K562 (cell line): ENCODE data around the gene BMF. TPM values are rescaled to one million over a fixed set of nuclear protein-coding genes. Genes with fewer than 3 reads are reported as not detected.

ENCODE experiments used
- ATAC-seq: fragments of 200-7000 bp; cut with Tn5 transposase; 3 replicates; pipeline ENCODE4 v1.9.1; 2020; ENCODE audit warnings: moderate library complexity
- BruUV-seq: library from RNA; stranded (reverse); fragments of 400-500 nt; replicated peaks from 2 replicates; lab custom pipeline; 2021; lab: Mats Ljungman, UMichigan
- CTCF ChIA-PET: fragments of 300-600 bp; formaldehyde crosslinking; extraction: SDS; loops from one replicate; lab custom pipeline; 2021; ENCODE audit warnings: low intra/inter-chr PET ratio; lab: Yijun Ruan, JAX
- POLR2A ChIA-PET: fragments of 300-600, 350-650 bp; sonication (Branson Sonifier 250); formaldehyde crosslinking; extraction: SDS; loops from one replicate; lab custom pipeline; 2021; ENCODE audit warnings: antibody characterized with exemption, inconsistent platforms; lab: Yijun Ruan, JAX
- DNase-seq, 4 experiments: peaks; one replicate each; pipeline versions ENCODE4 v3.0.0 to v3.0.0-alpha.2; 2011 to 2018; ENCODE audit warnings: low spot score in 3 of 4, mixed read lengths in 3 of 4; ENCODE audit errors: extremely low read depth in 1 of 4
- FAIRE-seq: peaks from 2 replicates; lab custom pipeline; 2011; peaks lifted over from hg19 to GRCh38; lab: Jason Lieb, UNC
- H2AFZ ChIP-seq: 2 replicates; pipeline ENCODE4 v1.6.0; 2011; ENCODE audit warnings: low read depth, low read length, control low read depth, inconsistent platforms
- H3K27ac ChIP-seq: fragments of 200-600 bp; 3 replicates; pipeline ENCODE4 v1.8.0; 2011; ENCODE audit warnings: low read depth, mild to moderate bottlenecking, control low read depth, inconsistent platforms, low read length, moderate library complexity, mixed read lengths; ENCODE audit errors: extremely low read depth
- H3K27me3 ChIP-seq, 2 experiments: fragments of 300-600 bp in 1 of 2; 2 replicates in 1 of 2; 3 replicates in 1 of 2; pipeline versions ENCODE4 v1.6.0 to v1.8.0; 2011; ENCODE audit warnings: inconsistent platforms in 2 of 2, low read length in 2 of 2, mild to moderate bottlenecking in 1 of 2, mixed read lengths in 1 of 2, moderate library complexity in 1 of 2; ENCODE audit not compliant: control insufficient read depth in 2 of 2, insufficient read depth in 2 of 2
- H3K36me3 ChIP-seq: fragments of 300-600 bp; 3 replicates; pipeline ENCODE4 v1.8.0; 2011; ENCODE audit warnings: mild to moderate bottlenecking, low read length, inconsistent platforms; ENCODE audit not compliant: control insufficient read depth, insufficient read depth
- H3K4me1 ChIP-seq, 2 experiments: fragments of 200-600 bp in 1 of 2; replicated peaks in 1 of 2; 2 replicates in 1 of 2; 3 replicates in 1 of 2; pipeline versions ENCODE4 v1.5.1 to v1.8.0; 2011; ENCODE audit warnings: inconsistent platforms in 2 of 2, low read length in 2 of 2, mild to moderate bottlenecking in 1 of 2, mixed read lengths in 1 of 2, moderate library complexity in 1 of 2; ENCODE audit not compliant: control insufficient read depth in 2 of 2, insufficient read depth in 2 of 2
- H3K4me2 ChIP-seq: 2 replicates; pipeline ENCODE4 v1.6.1; 2011; ENCODE audit warnings: low read length, control low read depth, inconsistent platforms, mixed read lengths; ENCODE audit not compliant: insufficient read depth
- H3K4me3 ChIP-seq: fragments of 200-600 bp; sonication (generic), shearing (Covaris generic); 2 replicates; pipeline ENCODE4 v1.5.1; 2016; ENCODE audit warnings: control low read depth, inconsistent platforms
- H3K79me2 ChIP-seq: fragments of 200-600 bp; 3 replicates; pipeline ENCODE4 v1.8.0; 2011; ENCODE audit warnings: low read length, inconsistent platforms; ENCODE audit not compliant: control insufficient read depth, insufficient read depth
- H3K9ac ChIP-seq, 2 experiments: 2 replicates each; pipeline versions ENCODE4 v1.6.0 to v1.6.1; 2011; ENCODE audit warnings: low read depth in 2 of 2, low read length in 2 of 2, control low read depth in 1 of 2, inconsistent platforms in 1 of 2, mild to moderate bottlenecking in 1 of 2, mixed read lengths in 1 of 2; ENCODE audit not compliant: insufficient read depth in 1 of 2
- H3K9me1 ChIP-seq: one replicate; pipeline ENCODE4 v1.6.0; 2011; ENCODE audit warnings: inconsistent platforms, mild to moderate bottlenecking, low read length, moderate library complexity; ENCODE audit not compliant: control insufficient read depth, insufficient read depth
- H3K9me3 ChIP-seq: replicated peaks from 2 replicates; pipeline ENCODE4 v1.5.1; 2011; ENCODE audit warnings: low read depth, low read length, inconsistent platforms; ENCODE audit not compliant: control insufficient read depth, insufficient read depth
- H4K20me1 ChIP-seq: replicated peaks from 2 replicates; pipeline ENCODE4 v1.6.1; 2011; ENCODE audit warnings: low read length, inconsistent platforms, mixed read lengths; ENCODE audit not compliant: control insufficient read depth, insufficient read depth
- CEBPG ChIP-seq, 3 experiments: fragments of 200-800 bp in 1 of 3; sonication (Bioruptor generic) in 1 of 3; sonication (generic) in 1 of 3; formaldehyde crosslinking in 1 of 3; IDR thresholded peaks in 2 of 3; conservative IDR thresholded peaks in 1 of 3; 2 replicates each; pipeline versions ENCODE4 v1.6.1 to v1.8.0; 2016 to 2022; ENCODE audit warnings: missing compliant biosample characterization in 2 of 3, missing genetic modification characterization in 2 of 3, mild to moderate bottlenecking in 1 of 3, missing genetic modification reagents in 1 of 3
- FOXJ2 ChIP-seq: fragments of 200-800 bp; sonication (Bioruptor generic); IDR thresholded peaks from 2 replicates; pipeline ENCODE4 v1.6.1; 2016; ENCODE audit warnings: missing genetic modification characterization, missing compliant biosample characterization
- FOXK2 ChIP-seq, 2 experiments: fragments of 450-650 bp; IDR thresholded peaks in 1 of 2; conservative IDR thresholded peaks in 1 of 2; 2 replicates each; pipeline ENCODE4 v1.6.1; 2016; ENCODE audit warnings: low read depth in 2 of 2, mild to moderate bottlenecking in 1 of 2
- GABPB1 ChIP-seq: sonication (generic); formaldehyde crosslinking; IDR thresholded peaks from 2 replicates; pipeline ENCODE4 v1.8.0; 2022; ENCODE audit warnings: mild to moderate bottlenecking, missing genetic modification reagents
- KLF16 ChIP-seq: IDR thresholded peaks from 2 replicates; pipeline ENCODE4 v1.6.1; 2016; ENCODE audit warnings: antibody characterized with exemption
- LARP7 ChIP-seq: fragments of 450-650 bp; IDR thresholded peaks from 2 replicates; pipeline ENCODE4 v1.6.1; 2016
- MBD1 ChIP-seq: fragments of 250-450 bp; sonication (Bioruptor Pico); IDR thresholded peaks from 2 replicates; pipeline ENCODE4 v1.8.0; 2022; ENCODE audit warnings: inconsistent platforms
- MLLT1 ChIP-seq, 2 experiments: fragments of 450-650 bp; IDR thresholded peaks; 2 replicates each; pipeline ENCODE4 v1.6.1; 2016
- NFE2 ChIP-seq: IDR thresholded peaks from 2 replicates; pipeline ENCODE4 v1.6.1; 2014; ENCODE audit warnings: antibody characterized with exemption, low read depth
- NKRF ChIP-seq: fragments of 450-650 bp; IDR thresholded peaks from 2 replicates; pipeline ENCODE4 v1.6.1; 2016; ENCODE audit warnings: borderline replicate concordance
- SMARCC2 ChIP-seq: fragments of 450-650 bp; IDR thresholded peaks from 2 replicates; pipeline ENCODE4 v1.6.1; 2017; ENCODE audit warnings: antibody characterized with exemption, moderate library complexity, mild to moderate bottlenecking, low read depth
- STAT5B ChIP-seq: fragments of 250-450 bp; sonication (Bioruptor Pico); IDR thresholded peaks from 2 replicates; pipeline ENCODE4 v1.8.0; 2021; ENCODE audit warnings: mild to moderate bottlenecking, inconsistent platforms
- XRCC4 ChIP-seq: IDR thresholded peaks from one replicate; pipeline ENCODE4 v1.6.1; 2011; ENCODE audit not compliant: insufficient read depth, insufficient read length; ENCODE audit errors: extremely low read depth
- XRCC5 ChIP-seq: fragments of 200-400 bp; formaldehyde crosslinking; IDR thresholded peaks from 2 replicates; pipeline ENCODE4 v1.6.1; 2017; ENCODE audit warnings: low read depth, mild to moderate bottlenecking, low read length
- ZC3H8 ChIP-seq: fragments of 450-650 bp; IDR thresholded peaks from 2 replicates; pipeline ENCODE4 v1.6.1; 2017
- ZNF384 ChIP-seq: IDR thresholded peaks from 2 replicates; pipeline ENCODE4 v1.6.1; 2012; ENCODE audit warnings: low read depth, low read length, improper control_type of control experiment
- ZNF668 ChIP-seq: fragments of 250-450 bp; sonication (Bioruptor Pico); IDR thresholded peaks from 2 replicates; pipeline ENCODE4 v1.8.0; 2022; ENCODE audit warnings: mild to moderate bottlenecking, inconsistent platforms
- WGBS: fragments of 100-300 bp; shearing (Covaris generic); methylation state at CpG from one replicate; pipeline ENCODE4 v1.1.6; 2016; ENCODE audit warnings: low coverage, mixed read lengths; ENCODE audit not compliant: insufficient coverage; ENCODE audit errors: missing lambda C conversion rate; 5-methylcytosine and 5-hydroxymethylcytosine counted together
- in situ Hi-C: fragments of 300-500 bp; cut with MboI; formaldehyde crosslinking; loops from 4 replicates; pipeline ENCODE4 v1.15.0; 2018; ENCODE audit warnings: inconsistent platforms, mixed read lengths
- intact Hi-C: fragments of 100-400 bp; cut with micrococcal nuclease; formaldehyde crosslinking; loops from 2 replicates; pipeline ENCODE4 v1.14.2; 2022
- polyA plus RNA-seq, 8 experiments: library from polyadenylated mRNA; depleted of rRNA in 4 of 8; stranded (reverse) in 5 of 8; unstranded in 3 of 8; fragments of >200 nt; fragmentation: Nextera tagmentation in 2 of 8; fragmentation: Illumina TruSeq in 1 of 8; extraction: Ambion mirVana in 2 of 8; extraction: Trizol in 1 of 8; gene quantifications; 2 replicates each; pipeline versions ENCODE4 v1.2.1 to v1.2.3, GENCODE V29; 2011 to 2014; ENCODE audit warnings: inconsistent platforms in 1 of 8, missing spikeins in 1 of 8
- total RNA-seq, 7 experiments: library from RNA; depleted of rRNA in 6 of 7; stranded (reverse); fragments of >200 nt in 6 of 7; fragmentation: Illumina TruSeq in 2 of 7; extraction: Trizol in 2 of 7; gene quantifications; 2 replicates each; pipeline versions ENCODE4 v1.2.1 to v1.2.3, GENCODE V29; 2011 to 2021; ENCODE audit warnings: low replicate concordance in 1 of 7

The BMF gene
- total and polyA plus RNA-seq, 9 of the 15 experiments (the other 6 are each of a cell fraction or from before 2014, with no cell fraction given), result 0.25 to 0.91 (median 0.59) TPM; not detected in 2

- TF ChIP-seq MBD1 (no peak), XRCC4 (no peak), ZC3H8 (no peak), NKRF (no peak), ZNF668 (CRISPR knock-in tag) (no peak), KLF16 (no peak)
These were observed 23.4 kb downstream of the BMF start (continued) for GRCh38 chr15:40085266-40085665.

GRCh38 chr15:40084650-40085049 lies 24.0 kb downstream of the BMF start:
- ChIA-PET CTCF (no interaction called here), POLR2A (no interaction called here)
- Histone ChIP-seq H3K4me1 (peaks cover 36 to 45% of the 10 kb centered on the region in 2 experiments), H3K36me3 (no peaks in the 10 kb centered on the region), H3K4me2 (no peak overlapping the region; the same call in 1 of the 2 replicates), H3K4me3 (no peak overlapping the region), H3K9ac (no peak overlapping the region), H3K9me1 (no peaks in the 10 kb centered on the region), H2AFZ (no peak overlapping the region), H3K9me3 (no peaks in the 10 kb centered on the region), H3K27ac (no peak overlapping the region), H3K79me2 (no peaks in the 10 kb centered on the region), H4K20me1 (no peaks in the 10 kb centered on the region), H3K27me3 (no peaks in the 10 kb centered on the region)
- no peak for FAIRE-seq
- WGBS, result 85% methylated on average over 8 of the region's 9 CpGs
- in situ Hi-C loops, result no loop called here
- no peak for ATAC-seq
- no TSS peak for BruUV-seq
- no peak for DNase-seq
- intact Hi-C loops, result no loop called here
- TF ChIP-seq FOXK2 (conservative IDR thresholded peaks at IDR 0.05 in 1 of 2, IDR thresholded peaks at IDR 0.05 in 1 of 2; ENCODE audit: low read depth in 2 of 2), result no peak
- no peak for TF ChIP-seq FOXJ2 (tag)
- no peak for TF ChIP-seq SMARCC2
- no peak for TF ChIP-seq CEBPG (CRISPR knock-in tag; IDR thresholded peaks at IDR 0.05)
- no peak for TF ChIP-seq CEBPG (tag; conservative IDR thresholded peaks at IDR 0.05 in 1 of 2, IDR thresholded peaks at IDR 0.05 in 1 of 2)
- TF ChIP-seq MLLT1 (IDR thresholded peaks at IDR 0.05), result no peak
- TF ChIP-seq LARP7, result no peak
- no peak for TF ChIP-seq ZNF384
- no peak for TF ChIP-seq XRCC5
- TF ChIP-seq NFE2, result no peak
- TF ChIP-seq STAT5B (CRISPR knock-in tag), result no peak
- no peak for TF ChIP-seq GABPB1 (CRISPR knock-in tag)
